Uterus (tissue), 2 donors: ENCODE measurements around the gene RNF168.

Experiments
- POLR2A ChIP-seq, 2 donors: fragments of 450-650 bp; IDR thresholded peaks; one replicate each; pipeline ENCODE4 v1.6.1; 2016; ENCODE audit warnings: antibody characterized with exemption in 2 of 2, mild to moderate bottlenecking in 1 of 2, moderate library complexity in 1 of 2
- TF ChIP-seq, protein P1 (sequence below), 4 experiments: fragments of 200-600 bp in 2 of 4; fragments of 450-650 bp in 2 of 4; sonication (generic) in 2 of 4; IDR thresholded peaks; one replicate each; pipeline ENCODE4 v1.5.1; 2016 to 2019; ENCODE audit warnings: antibody characterized with exemption in 4 of 4, mild to moderate bottlenecking in 2 of 4, moderate library complexity in 1 of 4

DNA sequence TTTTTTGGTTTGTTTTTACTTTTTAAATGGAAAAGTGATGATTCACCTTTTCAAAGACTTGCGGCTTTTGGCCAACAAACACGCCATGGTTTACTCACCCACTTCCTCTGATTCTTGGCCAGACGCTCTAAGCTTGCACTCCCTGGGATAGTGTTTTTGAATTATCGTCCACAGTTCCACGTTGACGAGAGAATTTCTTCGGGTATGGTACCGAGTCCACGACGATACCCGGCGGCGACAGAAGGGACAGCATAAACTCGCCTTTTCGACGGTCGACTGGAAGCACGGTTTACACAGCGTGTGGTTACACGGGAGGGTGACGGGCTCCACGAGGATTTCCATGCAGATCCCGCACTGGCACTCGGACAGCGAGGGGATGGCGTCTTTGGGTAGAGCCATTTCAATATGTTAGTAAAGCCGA is 783 bp downstream of the RNF168 start:
- TF ChIP-seq, protein P1, sequence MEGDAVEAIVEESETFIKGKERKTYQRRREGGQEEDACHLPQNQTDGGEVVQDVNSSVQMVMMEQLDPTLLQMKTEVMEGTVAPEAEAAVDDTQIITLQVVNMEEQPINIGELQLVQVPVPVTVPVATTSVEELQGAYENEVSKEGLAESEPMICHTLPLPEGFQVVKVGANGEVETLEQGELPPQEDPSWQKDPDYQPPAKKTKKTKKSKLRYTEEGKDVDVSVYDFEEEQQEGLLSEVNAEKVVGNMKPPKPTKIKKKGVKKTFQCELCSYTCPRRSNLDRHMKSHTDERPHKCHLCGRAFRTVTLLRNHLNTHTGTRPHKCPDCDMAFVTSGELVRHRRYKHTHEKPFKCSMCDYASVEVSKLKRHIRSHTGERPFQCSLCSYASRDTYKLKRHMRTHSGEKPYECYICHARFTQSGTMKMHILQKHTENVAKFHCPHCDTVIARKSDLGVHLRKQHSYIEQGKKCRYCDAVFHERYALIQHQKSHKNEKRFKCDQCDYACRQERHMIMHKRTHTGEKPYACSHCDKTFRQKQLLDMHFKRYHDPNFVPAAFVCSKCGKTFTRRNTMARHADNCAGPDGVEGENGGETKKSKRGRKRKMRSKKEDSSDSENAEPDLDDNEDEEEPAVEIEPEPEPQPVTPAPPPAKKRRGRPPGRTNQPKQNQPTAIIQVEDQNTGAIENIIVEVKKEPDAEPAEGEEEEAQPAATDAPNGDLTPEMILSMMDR (IDR thresholded peaks at IDR 0.05) = no peak
- TF ChIP-seq POLR2A (IDR thresholded peaks at IDR 0.05) = no peak
